Esophagus (tissue), 2 donors: Measurements from ENCODE around the gene KRT13. TPM values are rescaled to one million over a fixed set of nuclear protein-coding genes. Genes with fewer than 3 reads are reported as not detected.

ENCODE experiments used
- H3K27ac ChIP-seq, 2 donors: one replicate each; pipeline ENCODE4 v1.5.1; 2013; ENCODE audit warnings: low read depth in 2 of 2, mild to moderate bottlenecking in 2 of 2, inconsistent platforms in 1 of 2, low read length in 1 of 2, moderate library complexity in 1 of 2
- H3K27me3 ChIP-seq, 2 donors: one replicate each; pipeline ENCODE4 v1.6.1; 2013; ENCODE audit warnings: low read length in 2 of 2, control low read depth in 1 of 2, mild to moderate bottlenecking in 1 of 2; ENCODE audit not compliant: insufficient read depth in 2 of 2, control insufficient read depth in 1 of 2
- H3K36me3 ChIP-seq, 2 donors: one replicate each; pipeline ENCODE4 v1.6.1; 2013; ENCODE audit warnings: low read length in 1 of 2; ENCODE audit not compliant: control insufficient read depth in 2 of 2, insufficient read depth in 2 of 2
- H3K4me1 ChIP-seq, 2 donors: one replicate each; pipeline ENCODE4 v1.6.1; 2013; ENCODE audit warnings: low read length in 1 of 2; ENCODE audit not compliant: control insufficient read depth in 2 of 2, insufficient read depth in 2 of 2
- H3K4me3 ChIP-seq, 2 donors: one replicate each; pipeline ENCODE4 v1.5.1; 2013; ENCODE audit warnings: low read length in 2 of 2, mild to moderate bottlenecking in 2 of 2, low read depth in 1 of 2, moderate library complexity in 1 of 2
- H3K9me3 ChIP-seq, 2 donors: one replicate each; pipeline ENCODE4 v1.6.1; 2013; ENCODE audit warnings: mild to moderate bottlenecking in 2 of 2, low read depth in 1 of 2, low read length in 1 of 2, moderate library complexity in 1 of 2; ENCODE audit not compliant: control insufficient read depth in 2 of 2, insufficient read depth in 1 of 2
- WGBS, 2 donors: extraction: QIAGEN DNeasy Blood & Tissue Kit; methylation state at CpG; one replicate each; pipeline ENCODE4 v1.1.7; 2013; 5-methylcytosine and 5-hydroxymethylcytosine counted together
- polyA plus RNA-seq, 2 donors: library from polyadenylated mRNA; stranded (reverse); fragments of 200-250 nt; gene quantifications; one replicate each; pipeline ENCODE4 v1.2.3, GENCODE V29; 2013
- donor health status: healthy with polysubstance abuse.
- donor health status: Bipolar disorder and iron deficiency.

The KRT13 gene
- polyA plus RNA-seq, 2 donors: 46,015 to 60,858 TPM

DNA sequence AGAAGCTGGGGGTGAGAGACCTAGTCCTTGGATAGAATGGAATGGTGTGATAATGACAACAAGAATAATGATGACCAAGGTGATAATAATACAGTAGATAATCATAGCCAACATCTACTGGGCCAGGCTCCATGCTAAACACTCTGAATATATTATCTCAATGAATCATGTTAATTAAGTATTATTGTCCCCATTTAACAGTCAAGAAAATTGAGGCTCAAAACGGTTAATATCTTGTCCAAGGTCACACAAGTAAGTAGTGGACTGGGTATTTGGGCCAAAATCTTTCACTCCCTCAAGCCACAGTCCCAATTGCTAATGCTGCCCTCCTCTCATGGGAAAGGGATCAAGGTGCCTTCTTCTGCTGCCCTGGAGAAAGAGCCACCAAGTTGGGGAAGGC is 26.6 kb upstream of the KRT13 start:
- no peaks in the 10 kb centered on the region for H3K36me3 ChIP-seq
- H3K4me3 ChIP-seq: no peak overlapping the region
- peaks cover 0 to 2% of the 10 kb centered on the region in 2 donors for H3K9me3 ChIP-seq
- WGBS, 2 donors: 67 to 77% methylated on average over 1 of the region's 1 CpG
- no peaks in the 10 kb centered on the region for H3K27me3 ChIP-seq
- peaks cover 2 to 24% of the 10 kb centered on the region in 2 donors for H3K4me1 ChIP-seq
- H3K27ac ChIP-seq: no peak overlapping the region

DNA sequence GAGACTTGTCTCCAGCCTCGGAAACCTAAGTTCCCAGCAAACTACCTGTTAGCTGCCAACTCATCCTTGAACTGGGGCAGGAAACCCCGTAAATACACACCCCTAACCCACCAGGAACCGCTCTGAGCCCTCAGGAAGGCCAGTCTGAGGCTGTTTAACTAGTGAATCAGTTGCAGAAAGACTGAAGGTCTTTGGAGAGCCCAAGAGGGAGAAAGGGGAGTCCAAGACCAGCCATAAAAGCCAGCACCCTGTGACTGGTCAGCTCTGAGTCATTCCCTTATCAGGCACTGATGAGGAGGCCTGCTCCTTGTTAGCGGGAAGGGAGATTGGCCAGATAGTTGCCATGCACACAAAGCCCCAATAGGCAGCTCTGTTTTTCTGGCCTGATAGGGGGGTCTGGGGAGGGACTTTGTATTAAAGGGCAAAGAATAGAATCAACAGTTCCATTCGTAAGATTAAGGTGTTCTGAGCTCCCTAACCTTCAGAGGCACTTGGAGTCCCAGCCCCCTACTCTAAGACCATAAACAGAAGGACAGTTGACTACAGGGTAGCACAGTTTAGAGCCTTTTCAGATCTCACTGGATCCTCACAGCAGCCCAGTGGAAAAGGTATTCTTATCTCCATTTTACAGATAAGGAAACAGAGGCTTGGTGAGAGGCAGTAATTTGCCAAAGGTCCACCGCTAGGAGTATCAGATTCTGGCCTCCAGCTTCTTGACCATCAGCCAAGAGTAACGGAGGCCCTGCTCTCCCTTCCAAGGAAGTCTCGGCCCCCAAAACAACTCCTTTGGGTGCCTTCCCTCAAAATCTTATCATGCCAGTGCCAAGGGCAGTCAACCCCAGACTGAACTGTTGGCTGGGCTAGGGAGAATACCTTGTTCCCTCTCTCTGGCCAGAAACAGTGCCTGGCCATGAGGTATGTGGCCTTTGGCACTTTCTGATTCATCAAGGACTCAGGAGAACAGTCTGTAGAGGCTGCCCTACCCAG is 24.9 kb upstream of the KRT13 start:
- H3K4me3 ChIP-seq: no peak overlapping the region
- peaks cover 0 to 14% of the 10 kb centered on the region in 2 donors for H3K4me1 ChIP-seq
- no peaks in the 10 kb centered on the region for H3K27me3 ChIP-seq
- no peaks in the 10 kb centered on the region for H3K36me3 ChIP-seq
- H3K27ac ChIP-seq: no peak overlapping the region
- 67 to 74% methylated on average over 8 of the region's 8 CpGs for WGBS, 2 donors
- no peaks in the 10 kb centered on the region for H3K9me3 ChIP-seq

DNA sequence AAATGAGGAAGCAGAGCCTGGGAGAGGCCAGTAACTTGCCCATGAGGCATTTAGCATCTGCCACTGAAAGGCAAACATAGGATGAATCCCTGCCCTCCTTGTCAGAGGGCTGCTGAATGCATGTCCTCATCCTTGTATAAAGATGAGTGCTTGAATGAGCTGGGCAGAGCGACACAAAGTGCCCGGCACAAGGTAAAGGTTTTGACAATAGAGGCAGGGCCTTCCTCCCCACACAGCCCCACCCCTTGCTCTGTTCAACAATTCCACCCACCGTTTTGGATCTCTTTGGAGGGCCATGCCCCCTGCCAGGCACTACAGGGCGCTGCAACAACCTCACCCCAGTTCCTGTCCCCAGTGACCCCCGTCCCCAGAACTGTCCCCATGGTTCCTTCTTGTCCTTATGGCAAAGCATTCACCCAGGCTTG is 24.1 kb upstream of the KRT13 start:
- Histone ChIP-seq H3K27ac (peak overlapping the region; percentile 48 to 78), H3K27me3 (no peaks in the 10 kb centered on the region), H3K36me3 (no peaks in the 10 kb centered on the region), H3K4me1 (peaks cover 0 to 14% of the 10 kb centered on the region in 2 donors), H3K4me3 (peak overlapping the region in 1 of 2 donors; percentile 15), H3K9me3 (no peaks in the 10 kb centered on the region)
- 56 to 69% methylated on average over 5 of the region's 5 CpGs for WGBS, 2 donors

DNA sequence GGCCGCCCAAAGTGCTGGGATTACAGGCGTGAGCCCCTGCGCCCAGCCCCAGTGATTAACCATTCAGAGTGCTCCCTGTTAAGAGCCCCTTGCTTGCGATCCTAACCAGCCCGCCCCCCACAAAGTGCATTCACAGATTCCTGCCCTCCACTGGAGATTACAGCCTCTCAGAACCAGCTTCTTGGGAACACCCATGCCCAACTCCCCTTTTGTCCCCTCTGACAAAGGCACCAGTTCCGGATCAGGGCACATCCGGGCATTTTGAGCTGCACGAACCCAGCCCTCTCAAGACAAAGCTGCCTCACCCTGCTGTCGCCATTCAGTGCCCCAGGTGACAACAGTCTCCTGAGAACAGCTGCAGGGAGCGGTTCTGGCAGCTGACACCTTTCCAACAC is 23.5 kb upstream of the KRT13 start:
- WGBS, 2 donors: 50 to 51% methylated on average over 10 of the region's 10 CpGs
- Histone ChIP-seq H3K9me3 (no peaks in the 10 kb centered on the region), H3K27ac (peak overlapping the region; percentile 48 to 78), H3K4me1 (peaks cover 0 to 14% of the 10 kb centered on the region in 2 donors), H3K27me3 (no peaks in the 10 kb centered on the region), H3K4me3 (peak overlapping the region; percentile 15 to 23), H3K36me3 (peaks cover 0 to under 1% of the 10 kb centered on the region in 2 donors)

DNA sequence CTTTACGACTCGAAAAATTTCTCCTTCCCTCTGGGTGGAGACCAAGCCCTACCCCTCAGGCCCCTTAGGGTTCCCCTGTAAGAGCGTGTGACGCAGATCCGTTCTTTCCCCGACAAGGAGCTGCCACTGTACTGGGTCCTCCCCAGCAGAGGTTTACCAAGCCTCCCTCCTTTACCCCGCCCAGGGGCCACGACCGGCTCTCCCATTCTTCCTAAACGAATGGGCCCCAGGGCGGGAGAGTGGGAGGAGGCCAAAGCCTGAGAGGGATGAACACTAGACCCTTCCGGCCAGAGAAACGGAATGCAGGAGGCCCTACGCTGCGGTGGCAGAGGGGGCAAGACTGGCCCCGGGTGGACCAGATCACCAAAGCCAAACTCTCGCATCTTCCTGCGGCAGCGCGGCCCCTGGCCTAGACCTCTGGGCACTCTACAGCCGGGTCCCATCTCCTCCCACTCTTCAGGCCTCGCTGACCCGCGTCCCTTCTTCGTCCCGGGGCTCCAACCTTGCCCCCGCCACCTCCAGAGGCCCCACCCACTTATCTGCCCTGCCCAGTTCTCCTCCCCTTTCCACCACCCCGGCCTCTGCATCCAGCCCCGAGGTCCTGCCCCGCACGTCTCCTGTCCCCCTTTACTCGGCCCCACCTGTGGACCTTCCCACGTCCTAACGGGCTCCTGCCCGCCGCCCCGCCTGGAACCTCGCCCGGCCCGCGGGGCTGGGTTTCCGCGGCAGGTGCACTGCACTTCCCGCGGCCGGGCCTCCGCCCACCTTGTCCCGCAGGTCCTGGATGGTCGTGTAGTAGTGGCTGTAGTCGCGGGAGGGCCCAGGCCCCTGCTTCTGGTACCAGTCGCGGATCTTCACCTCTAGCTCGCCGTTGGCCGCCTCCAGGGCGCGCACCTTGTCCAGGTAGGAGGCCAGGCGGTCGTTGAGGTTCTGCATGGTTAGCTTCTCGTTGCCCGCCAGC is 21.9 kb upstream of the KRT13 start:
- Histone ChIP-seq H3K27ac (peak overlapping the region; percentile 56 to 76), H3K27me3 (no peaks in the 10 kb centered on the region), H3K4me1 (peaks cover 0 to 17% of the 10 kb centered on the region in 2 donors), H3K9me3 (no peaks in the 10 kb centered on the region), H3K36me3 (peaks cover 0 to 2% of the 10 kb centered on the region in 2 donors), H3K4me3 (peak overlapping the region; percentile 60 to 62)
- WGBS, 2 donors: 7 to 10% methylated on average over 62 of the region's 62 CpGs

DNA sequence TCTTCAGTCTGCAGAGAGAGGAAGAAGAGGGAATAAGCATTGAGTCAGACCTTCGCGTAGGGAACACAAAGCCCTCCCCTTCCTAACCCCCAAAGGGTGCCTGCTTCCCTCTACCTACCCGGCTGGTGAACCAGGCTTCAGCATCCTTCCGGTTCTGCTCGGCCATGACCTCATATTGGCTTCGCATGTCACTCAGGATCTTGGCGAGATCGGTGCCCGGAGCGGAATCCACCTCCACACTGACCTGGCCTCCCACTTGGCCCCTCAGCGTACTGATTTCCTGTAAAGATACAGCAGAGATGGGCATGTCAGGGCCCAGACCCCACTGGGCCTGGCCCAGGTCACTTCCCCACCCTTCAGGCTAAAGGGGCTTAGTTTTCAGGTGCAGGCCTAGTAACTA is 18.8 kb upstream of the KRT13 start:
- Histone ChIP-seq H3K9me3 (no peaks in the 10 kb centered on the region), H3K36me3 (peaks cover 0 to 2% of the 10 kb centered on the region in 2 donors), H3K4me3 (peak overlapping the region; percentile 37 to 62), H3K4me1 (peaks cover 0 to 28% of the 10 kb centered on the region in 2 donors), H3K27me3 (no peaks in the 10 kb centered on the region), H3K27ac (peak overlapping the region; percentile 50 to 61)
- 70 to 74% methylated on average over 11 of the region's 11 CpGs for WGBS, 2 donors

DNA sequence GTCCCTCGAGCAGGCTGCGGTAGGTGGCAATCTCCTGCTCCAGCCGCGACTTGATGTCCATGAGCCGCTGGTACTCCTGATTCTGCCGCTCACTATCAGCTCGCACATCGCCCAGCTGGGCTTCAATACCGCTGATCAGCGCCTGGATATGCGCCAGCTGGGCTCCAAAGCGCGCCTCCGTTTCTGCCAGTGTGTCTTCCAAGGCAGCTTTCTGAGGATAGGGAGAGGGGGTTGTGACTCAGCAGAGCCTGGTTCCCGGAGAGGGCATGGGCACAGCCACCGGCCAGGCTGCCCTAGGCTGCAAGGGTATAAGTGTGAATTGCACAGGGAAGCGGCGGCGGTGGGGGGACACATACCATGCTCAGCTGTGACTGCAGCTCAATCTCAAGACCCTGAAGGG is 18.4 kb upstream of the KRT13 start:
- peaks cover 0 to 27% of the 10 kb centered on the region in 2 donors for H3K4me1 ChIP-seq
- WGBS, 2 donors: 47 to 50% methylated on average over 19 of the region's 19 CpGs
- no peaks in the 10 kb centered on the region for H3K9me3 ChIP-seq
- peak overlapping the region; percentile 50 to 62 for H3K27ac ChIP-seq
- peaks cover 0 to 2% of the 10 kb centered on the region in 2 donors for H3K36me3 ChIP-seq
- no peaks in the 10 kb centered on the region for H3K27me3 ChIP-seq
- H3K4me3 ChIP-seq: peak overlapping the region; percentile 37 to 62

DNA sequence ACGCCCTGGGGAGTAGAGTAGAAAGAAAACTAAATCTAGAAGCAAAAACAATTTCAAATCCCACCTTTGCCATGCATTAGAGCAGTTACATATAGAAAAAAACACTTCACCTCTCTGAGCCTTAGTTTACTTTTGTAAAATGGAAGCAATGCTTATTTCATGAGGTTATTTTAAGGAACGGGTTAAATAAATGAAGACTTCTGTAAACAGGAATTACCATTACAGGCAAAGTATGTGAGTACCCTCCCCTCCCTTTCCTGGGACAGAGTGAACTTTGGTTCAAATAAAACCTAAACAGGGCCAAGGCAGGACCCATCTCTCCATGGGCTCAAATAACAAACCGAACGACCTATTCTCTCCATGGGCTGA is 17.8 kb upstream of the KRT13 start:
- H3K27me3 ChIP-seq: no peaks in the 10 kb centered on the region
- peaks cover 0 to 27% of the 10 kb centered on the region in 2 donors for H3K4me1 ChIP-seq
- peaks cover 0 to 2% of the 10 kb centered on the region in 2 donors for H3K36me3 ChIP-seq
- H3K27ac ChIP-seq: no peak overlapping the region
- WGBS, 2 donors: 49 to 51% methylated on average over 4 of the region's 4 CpGs
- H3K4me3 ChIP-seq: peak overlapping the region in 1 of 2 donors; percentile 62
- no peaks in the 10 kb centered on the region for H3K9me3 ChIP-seq
